NK-92 (cell line): ENCODE measurements around the gene SLK.

ENCODE experiments used
- DNase-seq: peaks from one replicate; lab custom pipeline; 2025; ENCODE audit not compliant: unreplicated experiment; lab: John Stamatoyannopoulos, UW

Gene SLK

DNA sequence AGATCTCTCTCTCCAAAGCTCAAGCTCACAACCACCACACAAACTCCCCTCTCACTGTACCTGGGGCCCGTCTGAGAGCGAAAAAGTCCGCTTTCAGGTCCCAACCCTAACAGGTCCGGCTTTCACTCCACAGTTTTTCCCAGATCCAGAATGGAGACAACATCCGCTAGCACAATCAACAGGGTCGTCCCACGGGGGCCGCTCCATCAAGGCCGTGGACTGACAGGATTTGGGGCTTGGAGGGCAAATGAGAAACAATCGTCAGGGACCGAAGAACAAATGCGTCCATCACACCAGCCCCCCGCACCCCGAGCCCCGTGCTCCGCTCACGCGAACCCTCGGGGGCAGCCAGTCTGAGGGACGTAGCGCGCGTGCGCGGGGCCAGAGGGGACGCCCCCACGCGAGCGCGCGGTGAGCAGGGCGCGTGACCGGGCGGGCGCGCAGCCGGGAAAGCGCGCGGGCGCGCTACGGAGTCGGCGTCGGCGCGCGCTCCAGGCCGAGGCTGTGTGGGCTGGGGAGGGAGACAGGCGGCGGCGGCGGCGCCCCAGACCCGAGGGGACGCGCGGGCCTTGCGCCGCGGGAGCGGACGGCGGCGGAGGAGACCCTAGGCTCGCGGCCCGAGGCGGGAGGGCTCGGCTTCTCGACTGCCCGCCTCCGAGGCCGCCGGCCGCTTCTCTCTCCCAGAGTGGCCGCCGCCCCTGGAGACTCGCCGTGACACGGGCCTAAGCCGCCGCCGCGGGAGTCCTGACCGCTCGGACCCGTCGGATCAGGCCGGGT, at the start of gene SLK:
TSS of gene SLK (plus strand) at position 470 of the 777 bp plus-strand sequence. CDS start 606 bp downstream, outside the sequence.
- DNase-seq: peak; percentile 11

DNA sequence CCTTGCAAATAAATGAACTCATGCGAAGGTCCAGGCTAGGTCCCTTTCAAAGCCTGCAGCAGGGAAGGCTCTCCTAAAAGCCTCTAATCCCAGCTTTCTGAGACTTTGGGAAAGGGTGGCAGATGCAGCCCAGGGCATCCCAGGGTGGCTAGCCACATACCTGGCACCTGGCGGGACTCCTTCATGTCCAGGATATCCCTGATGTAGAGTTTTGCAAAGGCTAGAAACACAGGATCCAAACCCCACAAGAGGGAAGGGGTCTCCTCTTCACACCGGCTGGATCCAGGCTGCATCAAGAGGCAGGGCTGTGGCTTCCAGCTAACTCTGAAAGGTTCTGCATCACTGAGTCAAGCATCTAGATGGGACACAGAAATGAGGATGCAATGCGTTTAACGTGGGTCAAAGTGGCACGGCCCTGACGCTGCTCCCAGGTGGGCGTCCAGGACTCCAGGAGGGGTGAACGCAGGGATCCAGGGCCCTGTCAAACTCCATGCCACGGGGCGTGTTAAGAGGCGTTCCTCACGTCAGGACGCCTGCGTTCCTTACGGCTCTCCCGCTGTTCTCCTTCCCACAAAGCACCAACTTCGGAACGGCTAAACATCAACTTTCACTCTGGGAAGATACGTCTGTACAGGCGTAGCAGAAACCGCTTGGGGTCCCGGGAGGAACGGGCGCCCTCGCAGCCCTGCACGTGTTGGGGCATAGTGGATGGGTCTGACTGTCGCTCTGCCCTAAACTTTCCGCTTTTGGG, 49.5 kb upstream of the SLK start:
- DNase-seq: no peak

DNA sequence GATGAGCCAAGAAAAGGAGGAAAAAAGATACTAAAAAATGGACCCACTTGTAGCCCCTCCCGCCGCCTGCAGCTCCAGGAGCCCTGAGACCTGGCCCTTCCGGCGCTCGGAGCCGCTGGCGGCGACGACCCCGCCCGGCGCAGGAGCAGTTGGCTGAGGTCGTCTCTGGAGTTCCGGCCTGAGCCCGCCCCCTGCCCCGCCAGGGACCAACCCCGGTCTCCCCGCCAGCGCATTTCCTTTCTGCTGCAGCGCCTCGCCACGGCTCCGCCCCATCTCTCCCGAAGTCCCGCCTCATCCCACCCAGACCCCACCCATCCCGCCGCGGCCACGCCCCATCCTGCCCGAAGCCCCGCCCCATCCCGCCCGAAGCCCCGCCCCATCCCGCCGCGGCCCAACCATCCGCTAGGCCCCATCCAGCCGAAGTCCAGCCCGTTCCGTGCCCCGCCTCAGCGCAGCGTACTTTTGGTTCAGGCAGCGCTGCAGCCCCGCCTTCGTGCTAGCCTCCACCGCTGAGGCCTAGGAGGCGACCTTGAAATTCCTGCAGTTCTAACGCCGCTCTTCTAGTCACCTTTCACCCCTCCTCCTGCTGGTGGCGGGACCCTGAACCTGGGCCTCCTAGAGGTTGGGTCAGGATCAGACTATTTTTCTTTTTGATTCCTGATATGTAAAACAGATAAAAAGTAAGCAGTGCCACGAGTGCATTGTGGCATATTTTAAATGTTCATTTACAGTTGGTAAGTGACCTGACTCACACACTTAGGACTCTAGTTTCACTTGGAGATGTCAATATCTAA, 48.7 kb upstream of the SLK start, which contains the start of gene STN1:
TSS of gene STN1 (minus strand) at position 132 of the 794 bp plus-strand sequence. CDS start 590 bp downstream, outside the sequence.
- peak; percentile 46 for DNase-seq

DNA sequence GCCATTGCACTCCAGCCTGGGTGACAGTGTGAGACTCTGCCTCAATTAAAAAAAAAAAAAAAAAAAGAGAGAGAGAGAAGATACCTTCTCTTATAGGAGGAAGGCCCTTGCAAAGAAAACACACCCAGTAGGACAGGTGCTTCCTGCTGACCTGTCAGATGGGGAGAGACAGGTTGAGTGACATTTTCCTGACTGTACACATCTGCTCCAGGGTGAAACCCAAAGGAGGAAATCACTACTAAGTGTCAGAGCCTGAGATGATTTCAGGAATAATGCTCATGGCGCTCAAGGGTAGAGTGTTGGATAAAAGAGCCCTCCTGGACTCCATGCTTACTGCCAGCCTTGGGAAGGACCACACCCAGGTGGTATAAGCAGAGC, 47.3 kb upstream of the SLK start:
- no peak for DNase-seq

DNA sequence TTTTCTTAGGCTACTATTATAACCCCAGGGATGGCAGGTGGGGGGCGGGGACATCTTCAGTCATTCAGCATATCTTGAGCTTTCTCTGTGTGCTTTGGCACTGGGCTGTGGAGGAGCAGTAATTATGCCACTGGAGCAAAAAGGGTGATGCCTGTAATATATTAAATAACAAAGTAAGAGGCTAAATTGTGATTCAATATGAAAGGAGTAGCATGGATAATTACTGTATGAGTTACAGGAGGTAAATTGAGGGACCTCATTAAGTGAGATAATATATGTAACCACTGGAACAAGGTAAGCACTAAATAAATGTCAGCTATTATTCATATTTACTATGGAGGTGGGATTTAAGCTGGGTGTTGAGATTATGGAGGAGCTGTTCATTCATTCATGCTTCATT, 45.7 kb upstream of the SLK start:
- DNase-seq: no peak

DNA sequence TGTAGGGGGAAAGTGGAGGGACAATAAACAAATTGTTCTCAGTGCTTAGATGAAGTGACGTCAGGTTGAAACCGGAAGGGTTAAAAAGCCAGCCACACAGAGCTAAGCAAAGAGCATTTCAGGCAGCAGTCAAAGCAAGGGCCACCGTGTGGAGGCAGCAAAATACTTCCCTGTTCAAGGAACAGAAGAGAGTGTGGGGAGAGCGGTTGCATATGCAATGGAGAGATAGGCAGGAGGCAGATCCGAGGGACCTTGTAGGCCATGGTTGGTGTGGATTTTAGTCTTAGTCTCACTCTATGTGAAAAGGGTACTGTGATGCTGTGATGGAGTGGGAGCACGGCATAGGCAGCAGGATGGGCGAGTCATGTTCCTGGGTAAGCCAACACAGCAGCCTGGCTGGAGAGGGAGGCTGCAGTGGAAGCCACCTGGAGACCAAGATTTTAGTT, 45.2 kb upstream of the SLK start:
- DNase-seq: no peak

DNA sequence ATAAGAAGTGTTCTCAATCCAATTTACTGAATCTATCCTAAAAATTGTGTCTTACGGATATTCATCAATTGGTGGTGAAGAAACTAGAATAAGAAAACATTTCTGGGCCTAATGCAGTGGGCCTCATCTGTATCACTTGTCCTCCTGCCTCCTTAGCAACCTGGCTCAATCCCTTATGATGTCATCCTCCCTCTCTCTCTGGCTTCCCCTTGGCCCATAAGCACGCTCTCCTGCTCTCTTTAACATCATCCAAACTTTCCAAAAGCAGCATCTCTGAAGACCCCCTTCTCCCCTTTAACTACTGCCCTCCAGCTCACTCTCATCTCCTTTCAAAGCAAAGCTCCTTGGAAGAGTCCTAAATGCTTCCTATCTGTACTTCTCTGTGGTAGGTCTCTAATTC, 44.3 kb upstream of the SLK start:
- DNase-seq: no peak

DNA sequence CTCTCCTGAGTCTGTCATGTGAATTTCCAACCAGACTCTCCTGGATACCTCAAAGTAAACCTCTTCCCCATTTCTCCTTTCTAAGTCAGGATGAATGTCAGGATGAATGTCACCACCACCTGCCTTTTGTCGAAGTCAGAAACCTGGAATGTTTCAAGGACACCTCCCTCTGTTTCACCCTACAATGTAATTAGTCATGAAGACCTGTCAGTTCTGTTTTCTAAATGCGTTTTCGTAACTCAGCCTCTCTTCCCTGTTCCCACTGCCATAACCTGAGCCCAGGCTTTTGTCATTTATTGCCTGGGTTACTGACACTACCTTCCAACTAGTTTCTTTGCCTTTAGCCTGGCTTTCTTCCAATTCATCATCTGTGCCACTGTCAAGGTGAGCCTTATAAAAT, 43.4 kb upstream of the SLK start:
- DNase-seq: no peak

DNA sequence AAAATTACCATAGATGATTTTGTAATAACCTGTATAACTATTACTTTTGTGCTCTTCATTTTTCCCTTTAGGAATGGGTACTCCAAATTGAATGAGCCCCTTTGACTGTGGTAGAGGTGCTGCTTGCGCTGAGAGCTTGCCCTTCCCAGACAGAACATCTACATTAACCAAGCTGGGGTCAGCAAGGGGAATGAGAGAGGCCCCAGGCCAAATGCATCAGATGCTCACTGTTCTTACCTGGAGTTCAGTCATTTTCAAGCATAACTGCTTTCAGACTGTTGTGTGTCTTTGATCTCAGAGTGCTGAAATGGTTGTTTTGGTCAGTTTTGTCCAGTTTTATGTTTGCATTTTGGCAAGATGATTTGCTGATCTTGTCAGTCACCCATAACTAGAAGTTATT, 41.3 kb upstream of the SLK start:
- DNase-seq: no peak

DNA sequence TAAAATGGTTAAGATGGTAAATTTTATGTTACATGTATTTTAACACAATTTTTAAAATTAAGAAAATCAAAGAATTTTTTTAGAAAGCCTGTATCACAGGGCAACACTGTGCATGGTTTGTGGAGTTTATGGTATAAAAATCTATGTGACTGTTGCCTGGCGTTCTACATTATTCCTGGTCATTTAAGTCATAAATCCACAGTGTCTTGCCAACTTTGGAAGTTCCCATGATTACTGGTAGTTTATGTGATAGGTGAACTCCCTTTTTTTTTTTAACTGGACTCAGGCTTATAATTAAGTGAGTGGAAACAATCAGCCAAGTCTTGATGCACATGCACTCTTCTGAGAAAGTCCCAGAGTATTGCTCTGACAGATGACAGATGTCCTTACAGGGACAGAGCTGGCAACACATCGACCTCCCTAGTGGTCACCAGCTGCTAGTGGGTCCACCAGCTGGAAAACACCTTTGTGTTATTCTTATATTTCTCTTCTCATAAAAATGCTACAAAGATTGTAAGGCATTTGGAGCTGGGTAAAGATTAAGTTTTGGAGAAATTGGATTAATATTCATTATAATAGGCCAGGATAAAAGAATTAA, 40.1 kb upstream of the SLK start:
- DNase-seq: no peak

DNA sequence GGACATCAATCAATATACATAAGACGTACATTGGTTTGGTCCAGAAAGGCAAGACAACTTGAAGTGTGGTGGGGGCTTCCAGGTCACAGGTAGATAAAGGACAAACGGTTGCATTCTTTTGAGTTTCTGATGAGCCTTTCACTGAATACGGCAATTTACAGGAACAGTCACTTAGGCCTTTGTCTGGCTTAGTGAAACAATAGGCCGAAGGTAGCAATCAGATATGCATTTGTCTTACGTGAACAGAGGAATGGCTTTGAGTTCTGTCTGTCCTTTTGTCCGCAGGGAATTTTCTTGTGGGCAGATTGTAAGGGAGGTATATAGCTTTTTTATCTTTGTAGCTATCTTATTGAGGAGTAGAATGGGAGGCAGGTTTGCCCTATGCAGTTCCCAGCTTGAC, 38.2 kb upstream of the SLK start:
- DNase-seq: no peak

DNA sequence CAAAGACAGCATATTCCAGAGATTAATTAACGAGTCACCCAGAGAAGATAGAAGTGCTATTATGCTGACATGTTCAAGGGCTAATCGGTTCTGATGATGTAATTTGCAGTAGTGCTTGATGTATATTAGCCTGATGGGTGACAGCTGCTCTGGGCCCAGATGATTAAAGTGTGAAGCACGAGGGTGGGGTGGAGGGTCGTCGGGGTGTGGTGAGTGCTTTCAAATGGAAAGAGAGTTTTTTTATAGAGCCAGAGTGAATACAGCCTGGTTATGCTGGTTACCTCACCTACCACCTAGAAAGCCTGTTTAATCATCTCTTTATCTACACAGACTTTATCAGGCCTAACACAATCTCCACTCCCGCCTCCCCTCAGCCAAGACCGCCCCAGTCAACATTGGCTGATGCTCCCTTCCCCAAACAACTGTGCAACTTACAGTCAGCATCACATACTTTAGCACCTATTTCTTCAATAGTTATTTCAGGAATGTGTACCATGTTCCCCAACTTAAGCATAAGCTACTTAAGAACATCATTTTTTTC, 37.5 kb upstream of the SLK start:
- DNase-seq: no peak

DNA sequence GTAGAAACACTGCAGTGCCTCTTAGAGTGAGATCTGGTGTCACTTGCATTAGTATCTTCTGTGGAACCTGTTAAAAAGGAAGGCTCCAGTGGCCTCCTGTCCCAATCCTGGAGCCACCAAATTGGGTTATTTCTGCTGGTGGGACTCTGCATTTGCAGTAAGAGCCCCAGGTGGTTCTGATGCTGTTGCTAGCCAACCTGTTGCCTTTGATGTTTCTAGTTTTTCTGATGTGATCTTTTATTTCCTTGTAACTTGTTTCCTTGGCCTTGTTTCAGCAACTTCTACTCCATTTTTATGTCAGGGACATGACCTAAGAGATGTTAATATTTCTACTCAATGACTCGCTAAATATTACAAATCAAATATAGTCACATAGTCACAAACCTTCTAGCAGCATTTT, 36.5 kb upstream of the SLK start:
- no peak for DNase-seq

DNA sequence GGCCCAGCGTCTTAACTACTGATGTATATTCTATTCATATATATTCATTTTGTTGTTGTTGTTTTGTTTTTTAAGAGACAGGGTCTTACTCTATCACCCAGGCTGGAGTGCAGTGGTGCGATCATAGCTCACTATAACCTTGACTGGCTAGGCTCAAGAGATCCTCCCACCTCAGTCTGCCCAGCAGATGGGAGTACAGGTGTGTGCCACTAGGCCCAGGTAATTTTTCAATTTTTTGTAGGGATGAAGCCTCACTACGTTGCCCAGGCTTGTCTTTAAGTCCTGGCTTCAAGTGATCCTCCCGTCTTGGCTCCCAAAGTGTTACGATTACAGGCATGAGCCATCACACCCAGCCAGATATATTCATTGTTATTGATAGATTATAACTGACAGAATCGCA, 36.1 kb upstream of the SLK start:
- no peak for DNase-seq

DNA sequence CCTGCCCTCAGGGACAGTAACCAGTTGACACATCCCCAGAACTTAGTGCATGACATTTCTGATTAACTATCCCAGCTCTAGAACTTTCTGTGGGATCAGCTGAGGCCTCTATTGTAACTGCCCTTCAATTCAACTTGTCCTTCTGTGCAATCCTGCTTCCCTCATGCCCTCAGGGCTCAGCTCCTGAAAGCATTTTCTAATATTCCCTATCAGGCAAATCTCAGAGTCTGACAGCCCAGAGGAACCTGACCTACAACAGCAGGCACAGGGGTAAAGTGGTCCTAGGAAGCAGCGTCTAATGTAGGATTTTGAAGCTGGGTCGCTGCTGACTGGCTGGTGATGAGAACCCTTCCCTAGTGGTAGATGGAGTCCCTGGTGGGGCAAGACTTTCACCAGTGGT, 35.3 kb upstream of the SLK start:
- DNase-seq: no peak

DNA sequence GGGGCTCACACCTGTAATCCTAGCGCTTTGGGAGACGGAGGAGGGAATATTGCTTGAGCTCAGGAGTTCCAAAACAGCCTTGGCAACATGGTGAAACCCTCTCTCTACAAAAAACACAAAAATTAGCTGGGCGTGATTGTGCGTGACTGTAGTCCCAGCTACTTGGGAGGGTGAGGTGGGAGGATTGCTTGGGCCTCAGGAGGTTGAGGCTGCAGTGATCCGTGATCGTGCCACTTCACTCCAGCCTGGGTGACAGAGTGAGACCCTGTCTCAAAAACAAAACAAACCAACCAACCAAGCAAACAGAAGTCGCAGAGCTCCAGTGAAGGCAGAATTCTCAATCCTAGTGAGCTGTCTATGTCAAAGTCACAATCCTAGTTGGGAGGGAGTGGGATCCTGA, 34.7 kb upstream of the SLK start:
- DNase-seq: no peak

DNA sequence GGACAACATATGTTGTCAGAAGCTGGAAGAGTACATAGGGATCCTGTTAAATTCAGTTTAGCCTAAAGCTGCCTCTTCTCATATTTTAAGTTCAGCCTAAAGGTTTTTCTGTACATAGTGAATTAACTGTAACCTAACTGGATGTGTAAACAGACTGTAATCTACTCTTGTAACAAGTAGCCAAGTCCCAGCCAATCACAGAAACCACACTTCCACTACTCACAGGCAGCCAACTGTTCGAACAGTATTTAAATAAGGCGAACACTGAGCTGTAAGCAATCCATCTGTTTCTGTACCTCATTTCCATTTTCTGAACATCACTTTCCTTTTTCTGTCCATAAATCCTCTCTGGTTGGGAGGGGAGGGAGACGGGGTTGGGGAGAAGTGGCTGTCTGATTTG, 34.0 kb upstream of the SLK start:
- DNase-seq: no peak

DNA sequence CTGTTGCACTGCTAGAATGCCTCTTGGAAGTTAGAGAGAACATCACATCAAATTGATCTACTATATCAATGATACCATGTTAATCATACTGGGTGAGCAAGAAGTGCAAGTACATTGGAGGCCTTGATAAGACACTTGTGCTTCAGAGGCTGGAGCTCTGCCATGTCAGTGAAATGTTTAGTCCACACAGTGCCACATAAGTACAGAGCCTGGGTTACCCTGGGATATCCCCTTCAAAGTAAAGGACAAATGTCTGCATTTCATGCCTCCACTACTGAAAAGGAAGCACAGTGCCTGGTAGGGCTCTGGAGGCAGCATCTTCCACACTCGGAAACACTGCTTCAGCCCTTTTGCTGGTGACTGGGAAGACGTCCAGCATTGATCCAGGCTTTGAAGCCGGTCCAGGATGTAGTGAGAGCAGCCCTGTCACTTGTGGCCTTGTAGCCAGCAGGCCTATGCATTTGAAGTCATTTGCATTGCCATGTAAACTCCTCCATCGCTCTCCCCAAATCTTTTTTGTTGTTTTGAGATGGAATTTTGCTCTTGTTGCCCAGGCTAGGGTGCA, 33.3 kb upstream of the SLK start:
- no peak for DNase-seq

DNA sequence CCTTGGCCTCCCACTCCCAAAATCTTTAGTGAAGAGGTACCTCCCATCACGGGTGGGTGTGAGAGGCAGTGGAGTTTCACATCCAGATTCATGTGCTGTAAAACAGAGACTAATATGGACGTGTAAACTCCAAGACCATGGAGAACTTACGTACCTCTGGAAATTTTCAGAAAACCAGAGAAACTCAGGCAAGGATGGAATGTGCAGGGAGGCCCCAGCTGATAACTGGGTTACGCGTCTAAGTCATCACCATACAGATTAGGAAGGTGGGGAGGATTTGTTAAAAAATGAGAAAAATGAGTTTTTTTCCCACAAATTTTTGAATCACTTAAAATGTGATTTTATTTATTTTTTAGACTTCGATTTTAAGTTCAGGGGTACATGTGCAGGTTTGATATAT, 32.6 kb upstream of the SLK start:
- no peak for DNase-seq

DNA sequence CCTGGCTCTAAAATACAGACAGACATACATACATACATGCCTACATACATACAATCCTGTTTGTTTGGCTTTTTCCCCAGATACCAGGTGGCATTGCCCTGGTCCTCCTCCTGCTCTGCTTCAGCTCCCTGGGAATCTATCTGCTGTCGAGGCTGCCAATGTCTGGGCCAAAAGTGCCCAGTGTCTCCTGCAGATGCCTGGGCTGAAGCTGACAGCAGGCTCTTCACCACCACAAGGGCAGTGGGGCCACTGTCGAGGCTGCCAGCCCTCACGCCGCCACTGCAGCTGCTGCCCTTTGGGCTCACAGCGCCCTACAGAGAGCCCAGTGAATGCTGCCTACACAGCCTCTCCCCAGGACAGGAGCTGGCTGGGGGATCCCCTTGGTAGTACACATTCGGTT, 30.9 kb upstream of the SLK start:
- no peak for DNase-seq

DNA sequence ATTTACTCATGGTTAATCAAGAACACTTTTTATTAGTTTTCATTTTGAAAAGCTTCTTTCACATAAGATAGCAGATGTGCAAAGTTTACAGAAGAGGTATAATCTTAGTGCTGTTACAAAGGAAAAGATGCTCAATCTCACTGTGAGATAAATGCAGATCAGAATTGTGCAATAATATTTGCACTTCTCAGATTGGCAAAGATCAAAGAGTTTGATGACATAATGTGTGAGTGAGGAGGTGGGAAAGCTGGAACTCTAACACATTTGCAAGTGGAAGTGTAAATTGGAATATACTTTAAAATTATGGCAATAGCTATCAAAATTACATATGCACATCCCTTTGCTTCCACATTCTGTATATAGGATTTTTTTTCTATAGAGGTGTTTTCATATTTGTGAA, 27.4 kb upstream of the SLK start:
- no peak for DNase-seq
